A673 (cell line): Measurements from ENCODE around the gene TMPRSS11B. TPM values are rescaled to one million over a fixed set of nuclear protein-coding genes. Genes with fewer than 3 reads are reported as not detected.

Source experiments
- BruUV-seq: library from RNA; stranded (reverse); fragments of 400-500 nt; replicated peaks from 2 replicates; lab custom pipeline; 2021; lab: Mats Ljungman, UMichigan
- CTCF ChIA-PET: fragments of 300-600 bp; sonication (Branson Sonifier 250); formaldehyde crosslinking; loops from one replicate; lab custom pipeline; 2022; ENCODE audit warnings: antibody characterized with exemption; lab: Charles Lee
- POLR2A ChIA-PET: fragments of 300-600 bp; sonication (Branson Sonifier 250); formaldehyde crosslinking; loops from one replicate; lab custom pipeline; 2022; ENCODE audit warnings: antibody characterized with exemption; ENCODE audit not compliant: low non-redundant PET; lab: Charles Lee
- DNase-seq: peaks from one replicate; pipeline ENCODE4 v3.0.0-alpha.2; 2015; ENCODE audit warnings: low spot score
- H3K27ac ChIP-seq: fragments of 200-600 bp; sonication (generic); 2 replicates; pipeline ENCODE4 v1.5.1; 2016; ENCODE audit warnings: mixed run types, low read depth, mild to moderate bottlenecking, mixed read lengths, antibody characterized with exemption, low read length; ENCODE audit not compliant: poor library complexity, severe bottlenecking
- H3K27me3 ChIP-seq: fragments of 200-600 bp; sonication (generic); replicated peaks from 2 replicates; pipeline ENCODE4 v1.6.1; 2017; ENCODE audit warnings: mixed run types, low read depth, mild to moderate bottlenecking, mixed read lengths, antibody characterized with exemption, low read length; ENCODE audit not compliant: insufficient read depth, poor library complexity
- H3K36me3 ChIP-seq: fragments of 200-600 bp; sonication (generic); 2 replicates; pipeline ENCODE4 v1.6.1; 2016; ENCODE audit warnings: mixed run types, mild to moderate bottlenecking, mixed read lengths, antibody characterized with exemption, low read length; ENCODE audit not compliant: insufficient read depth, poor library complexity, severe bottlenecking
- H3K4me1 ChIP-seq: fragments of 200-600 bp; sonication (generic); 2 replicates; pipeline ENCODE4 v1.6.1; 2017; ENCODE audit warnings: mixed run types, mild to moderate bottlenecking, mixed read lengths, antibody characterized with exemption, low read length; ENCODE audit not compliant: insufficient read depth, poor library complexity, severe bottlenecking
- H3K4me3 ChIP-seq: fragments of 200-600 bp; sonication (generic); 2 replicates; pipeline ENCODE4 v1.5.1; 2016; ENCODE audit warnings: low read depth, mixed run types, mild to moderate bottlenecking, mixed read lengths, low read length; ENCODE audit not compliant: poor library complexity, severe bottlenecking
- H3K9me3 ChIP-seq: fragments of 200-600 bp; sonication (generic); 2 replicates; pipeline ENCODE4 v1.6.1; 2016; ENCODE audit warnings: mixed run types, low read depth, mild to moderate bottlenecking, mixed read lengths, antibody characterized with exemption, low read length; ENCODE audit not compliant: poor library complexity, severe bottlenecking
- CTCF ChIP-seq: fragments of 300-800, 200-600 bp; sonication (generic); conservative IDR thresholded peaks from 2 replicates; pipeline ENCODE4 v1.5.1; 2017; ENCODE audit warnings: low read depth, mild to moderate bottlenecking, antibody characterized with exemption, low read length, moderate library complexity, mixed read lengths
- EZH2 ChIP-seq: fragments of 200-600 bp; sonication (generic); IDR thresholded peaks from 2 replicates; pipeline ENCODE4 v1.6.1; 2017; ENCODE audit warnings: borderline replicate concordance, low read depth, mild to moderate bottlenecking, mixed read lengths, antibody characterized with exemption, low read length; ENCODE audit not compliant: poor library complexity, severe bottlenecking
- intact Hi-C: fragments of 100-400 bp; cut with micrococcal nuclease; formaldehyde crosslinking; loops from one replicate; pipeline ENCODE4 v1.10.0; 2022; ENCODE audit not compliant: unreplicated experiment
- total RNA-seq: library from RNA; stranded (reverse); gene quantifications from 2 replicates; pipeline ENCODE4 v1.2.3, GENCODE V29; 2021

TMPRSS11B gene
- total RNA-seq, 1 experiment from 2014 or later: not detected

- Histone ChIP-seq H3K27ac (no peak overlapping the region), H3K36me3 (no peaks in the 10 kb centered on the region), H3K4me1 (no peaks in the 10 kb centered on the region), H3K9me3 (no peaks in the 10 kb centered on the region), H3K4me3 (no peak overlapping the region), H3K27me3 (no peaks in the 10 kb centered on the region)
- intact Hi-C loops: no loop called here
- ChIA-PET CTCF (no interaction called here), POLR2A (no interaction called here)
- TF ChIP-seq EZH2 (no peak), CTCF (no peak)
- DNase-seq: no peak
- no TSS peak for BruUV-seq
These were observed 63.1 kb downstream of the TMPRSS11B start for GRCh38 chr4:68182382-68182820.

GRCh38 chr4:68180849-68181526, 64.5 kb downstream of the TMPRSS11B start:
- Histone ChIP-seq H3K4me1 (no peaks in the 10 kb centered on the region), H3K27ac (no peak overlapping the region), H3K4me3 (no peak overlapping the region), H3K9me3 (no peaks in the 10 kb centered on the region), H3K27me3 (no peaks in the 10 kb centered on the region), H3K36me3 (no peaks in the 10 kb centered on the region)
- no peak for DNase-seq
- no TSS peak for BruUV-seq
- POLR2A ChIA-PET: no interaction called here
- intact Hi-C loops: no loop called here
- CTCF ChIA-PET: no interaction called here
- TF ChIP-seq CTCF: no peak
- no peak for TF ChIP-seq EZH2

GRCh38 chr4:68176904-68177303, 68.6 kb downstream of the TMPRSS11B start:
- Histone ChIP-seq H3K36me3 (no peaks in the 10 kb centered on the region), H3K27me3 (no peaks in the 10 kb centered on the region), H3K27ac (no peak overlapping the region), H3K4me1 (no peaks in the 10 kb centered on the region), H3K9me3 (no peaks in the 10 kb centered on the region), H3K4me3 (no peak overlapping the region)
- POLR2A ChIA-PET: no interaction called here
- TF ChIP-seq CTCF: no peak
- TF ChIP-seq EZH2: no peak
- CTCF ChIA-PET: interaction anchor here (0.7 kb wide), 1 partner anchor 356 kb away, joined by 3 read pairs; no protein-coding TSS in a partner anchor
- intact Hi-C loops: loop anchor here (5.0 to 10.0 kb wide), 3 partner anchors 305 to 622 kb away; partner anchors contain the start of gene STAP1
- no peak for DNase-seq
- no TSS peak for BruUV-seq

Other genes with a start within 250 kb of the TMPRSS11B start
- gene TMPRSS11F, start 115.8 kb downstream of the TMPRSS11B start, total RNA-seq: not detected in 2 replicates
- 45.3 and 51.9 TPM in 2 replicates for gene YTHDC1, start 104.4 kb upstream of the TMPRSS11B start, total RNA-seq
- gene TMPRSS11E, start 201.8 kb upstream of the TMPRSS11B start, total RNA-seq: not detected in 2 replicates